HG03139 (cell line): ENCODE measurements around the gene DCAF4.
"Not testable (repeated sequence)": the region's sequence is repeated elsewhere in the genome, so short reads cannot be mapped to it uniquely, and the experiment has no call there.

Source experiments
- ATAC-seq: cut with Tn5 transposase; IDR thresholded peaks from one replicate; pipeline ENCODE4 v1.9.1; 2021; ENCODE audit not compliant: unreplicated experiment

Gene DCAF4

GRCh38 chr14:72929316-72930080 lies 3.2 kb downstream of the DCAF4 start:
- no peak for ATAC-seq

GRCh38 chr14:72932893-72933292 lies 6.6 kb downstream of the DCAF4 start:
- no peak for ATAC-seq

- no peak for ATAC-seq
Observed at GRCh38 chr14:72939630-72940029, 13.4 kb downstream of the DCAF4 start.

GRCh38 chr14:72941286-72941985 lies 15.2 kb downstream of the DCAF4 start:
- ATAC-seq = no peak

- ATAC-seq = no peak
Observed at GRCh38 chr14:72942934-72943333, 16.7 kb downstream of the DCAF4 start.

- ATAC-seq = no peak
Observed at GRCh38 chr14:72943876-72944430, 17.7 kb downstream of the DCAF4 start.

GRCh38 chr14:72945356-72946027 lies 19.2 kb downstream of the DCAF4 start:
- no peak for ATAC-seq

- ATAC-seq = no peak
Observed at GRCh38 chr14:72946491-72946890, 20.2 kb downstream of the DCAF4 start.

GRCh38 chr14:72947366-72948160 lies 21.3 kb downstream of the DCAF4 start:
- ATAC-seq = no peak

GRCh38 chr14:72948481-72949138 lies 22.3 kb downstream of the DCAF4 start:
- no peak for ATAC-seq

GRCh38 chr14:72952171-72952570 lies 25.9 kb downstream of the DCAF4 start:
- no peak for ATAC-seq

GRCh38 chr14:72956741-72957140 lies 30.5 kb downstream of the DCAF4 start:
- not testable (repeated sequence) for ATAC-seq

- no peak for ATAC-seq
Observed at GRCh38 chr14:72957213-72957612, 30.9 kb downstream of the DCAF4 start.

- no peak for ATAC-seq
Observed at GRCh38 chr14:72958548-72958947, 32.3 kb downstream of the DCAF4 start.

- ATAC-seq = not testable (repeated sequence)
Observed at GRCh38 chr14:72961016-72961415, 34.8 kb downstream of the DCAF4 start.

- no peak for ATAC-seq
Observed at GRCh38 chr14:72961579-72962335, 35.5 kb downstream of the DCAF4 start.

- not testable (repeated sequence) for ATAC-seq
Observed at GRCh38 chr14:72962336-72962754, 36.1 kb downstream of the DCAF4 start.

GRCh38 chr14:72962829-72963312 lies 36.6 kb downstream of the DCAF4 start:
- ATAC-seq = no peak

GRCh38 chr14:72965249-72965648 lies 39.0 kb downstream of the DCAF4 start:
- no peak for ATAC-seq
